Mesenchymal stem cell (in vitro differentiated cells and primary cell): ENCODE results near the gene PRKCQ.
A peak's percentile ranks its signal among the peaks of the same experiment; 100 is the strongest.

Experiments used
- DNase-seq: peaks from one replicate; pipeline ENCODE4 v3.0.0-alpha.2; 2013
- H2AFZ ChIP-seq: one replicate; pipeline ENCODE4 v1.6.1; 2013; ENCODE audit warnings: low read depth, mild to moderate bottlenecking, control low read depth, inconsistent platforms, low read length, moderate library complexity
- H2AK5ac ChIP-seq: 2 replicates; pipeline ENCODE4 v1.6.1; 2013; ENCODE audit warnings: low read length, moderate library complexity, mild to moderate bottlenecking, inconsistent platforms; ENCODE audit not compliant: severe bottlenecking
- H2BK120ac ChIP-seq: one replicate; pipeline ENCODE4 v1.6.1; 2013; ENCODE audit warnings: low read depth, mild to moderate bottlenecking, inconsistent platforms, low read length, moderate library complexity
- H2BK12ac ChIP-seq, 2 experiments: one replicate each; pipeline ENCODE4 v1.6.1; 2013; ENCODE audit warnings: inconsistent platforms in 2 of 2, low read length in 2 of 2, mild to moderate bottlenecking in 2 of 2, moderate library complexity in 2 of 2, control low read depth in 1 of 2
- H2BK15ac ChIP-seq: one replicate; pipeline ENCODE4 v1.6.1; 2013; ENCODE audit warnings: mild to moderate bottlenecking, low read depth, inconsistent platforms; ENCODE audit not compliant: poor library complexity, severe bottlenecking
- H2BK5ac ChIP-seq: 2 replicates; pipeline ENCODE4 v1.6.1; 2013; ENCODE audit warnings: low read depth, mild to moderate bottlenecking, low read length, control low read depth, inconsistent platforms; ENCODE audit not compliant: poor library complexity, severe bottlenecking
- H3K14ac ChIP-seq, 2 experiments: one replicate each; pipeline ENCODE4 v1.6.1; 2013; ENCODE audit warnings: inconsistent platforms in 2 of 2, low read length in 2 of 2, control low read depth in 1 of 2, mild to moderate bottlenecking in 1 of 2, moderate library complexity in 1 of 2
- H3K18ac ChIP-seq, 2 experiments: one replicate each; pipeline ENCODE4 v1.6.1; 2013; ENCODE audit warnings: inconsistent platforms in 2 of 2, low read length in 2 of 2, control low read depth in 1 of 2, low read depth in 1 of 2, mild to moderate bottlenecking in 1 of 2
- H3K23ac ChIP-seq, 2 experiments: one replicate each; pipeline ENCODE4 v1.6.1; 2013; ENCODE audit warnings: inconsistent platforms in 2 of 2, low read length in 2 of 2, mild to moderate bottlenecking in 2 of 2, moderate library complexity in 2 of 2, control low read depth in 1 of 2
- H3K27ac ChIP-seq: 2 replicates; pipeline ENCODE4 v1.5.1; 2013; ENCODE audit warnings: mild to moderate bottlenecking, moderate library complexity, low read length, control low read depth, inconsistent platforms; ENCODE audit not compliant: poor library complexity, severe bottlenecking
- H3K27me3 ChIP-seq, 2 experiments: 2 replicates each; pipeline versions ENCODE4 v1.6.1 to v1.7.0; 2013; ENCODE audit warnings: low read length in 2 of 2, mild to moderate bottlenecking in 2 of 2, moderate library complexity in 2 of 2, control low read depth in 1 of 2, inconsistent platforms in 1 of 2; ENCODE audit not compliant: control insufficient read depth in 1 of 2, insufficient read depth in 1 of 2
- H3K36me3 ChIP-seq, 2 experiments: 2 replicates each; pipeline versions ENCODE4 v1.6.1 to v1.7.0; 2013; ENCODE audit warnings: low read length in 2 of 2, control low read depth in 1 of 2, inconsistent platforms in 1 of 2, low read depth in 1 of 2, mild to moderate bottlenecking in 1 of 2; ENCODE audit not compliant: insufficient read depth in 2 of 2, control insufficient read depth in 1 of 2
- H3K4ac ChIP-seq, 2 experiments: one replicate each; pipeline ENCODE4 v1.6.1; 2013; ENCODE audit warnings: inconsistent platforms in 2 of 2, low read length in 2 of 2, mild to moderate bottlenecking in 2 of 2, moderate library complexity in 2 of 2, control low read depth in 1 of 2, low read depth in 1 of 2
- H3K4me1 ChIP-seq: 2 replicates; pipeline ENCODE4 v1.6.1; 2013; ENCODE audit warnings: low read depth, low read length, control low read depth; ENCODE audit not compliant: control insufficient read depth, insufficient read depth
- H3K4me2 ChIP-seq: 2 replicates; pipeline ENCODE4 v1.6.1; 2013; ENCODE audit warnings: low read length, mild to moderate bottlenecking, inconsistent platforms; ENCODE audit not compliant: poor library complexity, severe bottlenecking
- H3K4me3 ChIP-seq, 2 experiments: 2 replicates each; pipeline versions ENCODE4 v1.5.1 to v1.7.0; 2013; ENCODE audit warnings: low read length in 2 of 2, mild to moderate bottlenecking in 2 of 2, control low read depth in 1 of 2, low read depth in 1 of 2; ENCODE audit not compliant: insufficient read depth in 1 of 2
- H3K79me1 ChIP-seq: replicated peaks from 2 replicates; pipeline ENCODE4 v1.6.1; 2013; ENCODE audit warnings: mild to moderate bottlenecking, control low read depth, low read length, inconsistent platforms; ENCODE audit not compliant: poor library complexity, severe bottlenecking
- H3K9ac ChIP-seq: 2 replicates; pipeline ENCODE4 v1.7.0; 2013; ENCODE audit warnings: mild to moderate bottlenecking, low read length, moderate library complexity
- H3K9me3 ChIP-seq: 2 replicates; pipeline ENCODE4 v1.7.0; 2013; ENCODE audit warnings: mild to moderate bottlenecking, low read length; ENCODE audit not compliant: control insufficient read depth
- H4K8ac ChIP-seq: one replicate; pipeline ENCODE4 v1.6.1; 2013; ENCODE audit warnings: inconsistent platforms, mild to moderate bottlenecking, low read length, moderate library complexity
- H4K91ac ChIP-seq: one replicate; pipeline ENCODE4 v1.6.1; 2013; ENCODE audit warnings: mild to moderate bottlenecking, low read length, inconsistent platforms
- WGBS: methylation state at CpG from one replicate; pipeline ENCODE4 v1.1.7; 2013; ENCODE audit warnings: mixed read lengths; 5-methylcytosine and 5-hydroxymethylcytosine counted together

Gene PRKCQ

DNA sequence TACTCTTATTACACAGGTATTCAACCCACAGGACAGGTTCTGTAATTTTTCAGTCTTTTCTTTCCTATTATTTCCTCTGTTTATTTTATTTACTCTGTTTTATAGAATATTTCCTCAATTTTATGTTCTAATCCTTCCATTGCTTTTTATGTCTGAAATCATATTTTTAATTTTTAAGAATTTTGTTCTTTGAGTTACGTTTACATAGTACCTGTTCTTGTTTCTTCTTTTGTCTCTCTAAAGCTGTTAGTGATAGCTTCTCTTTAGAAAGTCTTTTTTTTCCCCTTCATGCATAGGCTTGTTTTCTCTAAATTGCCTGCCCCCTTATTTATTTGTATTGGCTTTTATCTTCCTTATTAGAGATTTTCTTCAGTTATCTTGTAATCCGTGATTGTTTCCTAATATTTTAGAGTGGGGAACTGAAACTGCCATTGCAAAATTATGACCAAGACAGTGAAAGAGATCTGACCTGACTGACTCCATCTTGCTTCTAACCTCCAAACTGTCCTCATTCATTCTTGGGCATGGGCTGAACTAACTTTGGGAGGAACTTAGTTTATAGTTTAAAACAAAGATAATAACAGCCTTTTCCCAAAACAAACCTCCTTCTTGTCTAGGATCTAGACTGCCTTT lies 189.7 kb downstream of the PRKCQ start:
- Histone ChIP-seq H3K18ac (no peak overlapping the region), H3K4me2 (no peak overlapping the region), H2BK120ac (no peak overlapping the region)

DNA sequence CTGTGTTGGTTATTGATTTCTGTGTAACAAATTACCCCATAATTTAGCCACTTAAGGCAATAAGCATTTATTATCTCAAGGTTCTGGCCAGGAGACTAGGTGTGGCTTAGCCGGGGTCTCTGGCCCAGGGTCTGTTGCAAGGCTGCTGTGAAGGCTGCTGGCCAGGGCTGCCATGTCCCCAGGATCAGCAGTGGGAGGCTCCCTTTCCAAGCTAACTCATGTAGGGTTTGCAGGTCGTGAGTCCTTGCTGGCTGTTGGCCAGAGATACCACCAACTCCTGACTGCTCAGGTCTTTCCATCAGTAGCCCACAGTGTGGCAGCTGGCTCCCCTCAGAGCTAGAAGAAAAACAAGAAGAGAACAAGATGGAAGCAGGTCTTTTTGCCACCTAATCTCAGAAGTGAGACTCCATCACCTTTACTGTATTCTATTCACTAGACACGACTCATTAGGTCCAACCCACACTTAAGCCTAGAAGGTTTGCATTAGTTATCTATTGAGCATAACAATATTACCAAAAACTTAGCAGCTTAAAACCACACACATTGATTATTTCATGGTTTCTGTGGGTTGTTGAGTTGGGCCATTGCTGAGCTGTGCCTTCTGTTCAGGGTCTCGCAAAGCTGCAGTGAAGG lies 191.7 kb downstream of the PRKCQ start:
- H4K8ac ChIP-seq: no peak overlapping the region
- no peak overlapping the region for H3K9ac ChIP-seq
- H3K9me3 ChIP-seq: peaks cover 34% of the 10 kb centered on the region
- H2BK120ac ChIP-seq: no peak overlapping the region
- no peak overlapping the region for H3K14ac ChIP-seq
- H2AK5ac ChIP-seq: no peak overlapping the region
- 65% methylated on average over 4 of the region's 4 CpGs for WGBS
- H2AFZ ChIP-seq: no peak overlapping the region
- no peak overlapping the region for H2BK15ac ChIP-seq
- no peak for DNase-seq
- H4K91ac ChIP-seq: no peak overlapping the region
- no peak overlapping the region for H3K27ac ChIP-seq
- no peak overlapping the region for H3K4me3 ChIP-seq
- H3K79me1 ChIP-seq: no peaks in the 10 kb centered on the region
- no peak overlapping the region for H3K18ac ChIP-seq
- H3K27me3 ChIP-seq: peaks cover 0 to 3% of the 10 kb centered on the region in 2 experiments
- H3K23ac ChIP-seq: no peak overlapping the region
- no peak overlapping the region for H2BK12ac ChIP-seq
- peaks cover 8% of the 10 kb centered on the region for H3K4me1 ChIP-seq
- no peak overlapping the region for H3K4ac ChIP-seq
- no peak overlapping the region for H3K4me2 ChIP-seq
- no peaks in the 10 kb centered on the region for H3K36me3 ChIP-seq
- no peak overlapping the region for H2BK5ac ChIP-seq

More for the DNA sequence above, 189.7 kb downstream of the PRKCQ start:
- H3K36me3 ChIP-seq: no peaks in the 10 kb centered on the region
- H3K4me3 ChIP-seq: no peak overlapping the region
- no peak overlapping the region for H2AK5ac ChIP-seq
- no peak overlapping the region for H4K8ac ChIP-seq
- no CpG with 5 or more reads among the region's 2 CpGs for WGBS
- no peak overlapping the region for H2BK12ac ChIP-seq
- H3K27me3 ChIP-seq: peaks cover 0 to 3% of the 10 kb centered on the region in 2 experiments
- H3K23ac ChIP-seq: no peak overlapping the region
- no peak overlapping the region for H3K9ac ChIP-seq
- H4K91ac ChIP-seq: no peak overlapping the region
- no peak for DNase-seq
- H3K27ac ChIP-seq: no peak overlapping the region
- H3K4me1 ChIP-seq: peaks cover 3% of the 10 kb centered on the region
- no peak overlapping the region for H3K4ac ChIP-seq
- H3K14ac ChIP-seq: no peak overlapping the region
- no peak overlapping the region for H2BK5ac ChIP-seq
- H3K9me3 ChIP-seq: peaks cover 34% of the 10 kb centered on the region
- no peaks in the 10 kb centered on the region for H3K79me1 ChIP-seq
- no peak overlapping the region for H2AFZ ChIP-seq
- no peak overlapping the region for H2BK15ac ChIP-seq

DNA sequence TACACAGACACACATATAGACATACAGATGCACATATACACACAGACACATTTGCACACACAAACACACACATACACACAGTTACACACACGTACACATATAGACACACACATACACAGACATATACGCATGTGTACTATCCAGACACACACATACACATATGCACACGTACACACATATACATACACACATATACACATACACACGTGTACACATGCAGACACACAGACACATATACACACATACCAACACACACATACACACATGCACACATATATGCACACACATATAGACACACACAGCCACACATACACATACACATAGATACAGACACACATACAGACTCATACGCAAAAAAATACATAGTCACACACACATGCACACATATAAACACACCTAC lies 193.1 kb downstream of the PRKCQ start:
- no peak for DNase-seq
- H3K27me3 ChIP-seq: peaks cover 0 to 3% of the 10 kb centered on the region in 2 experiments
- no peak overlapping the region for H3K23ac ChIP-seq
- peaks cover 10% of the 10 kb centered on the region for H3K4me1 ChIP-seq
- H3K9me3 ChIP-seq: peaks cover 34% of the 10 kb centered on the region
- H4K91ac ChIP-seq: no peak overlapping the region
- no peaks in the 10 kb centered on the region for H3K36me3 ChIP-seq
- no peak overlapping the region for H3K4me2 ChIP-seq
- no peak overlapping the region for H2AK5ac ChIP-seq
- H3K18ac ChIP-seq: no peak overlapping the region
- no peak overlapping the region for H3K4ac ChIP-seq
- H3K9ac ChIP-seq: no peak overlapping the region
- no peak overlapping the region for H3K4me3 ChIP-seq
- WGBS: 92% methylated on average over 5 of the region's 5 CpGs
- no peaks in the 10 kb centered on the region for H3K79me1 ChIP-seq
- no peak overlapping the region for H2BK120ac ChIP-seq
- no peak overlapping the region for H4K8ac ChIP-seq
- H2BK12ac ChIP-seq: no peak overlapping the region
- no peak overlapping the region for H2AFZ ChIP-seq
- H2BK5ac ChIP-seq: no peak overlapping the region
- H3K14ac ChIP-seq: peak overlapping the region in 1 of 2 experiments; percentile 80
- no peak overlapping the region for H3K27ac ChIP-seq
- no peak overlapping the region for H2BK15ac ChIP-seq

DNA sequence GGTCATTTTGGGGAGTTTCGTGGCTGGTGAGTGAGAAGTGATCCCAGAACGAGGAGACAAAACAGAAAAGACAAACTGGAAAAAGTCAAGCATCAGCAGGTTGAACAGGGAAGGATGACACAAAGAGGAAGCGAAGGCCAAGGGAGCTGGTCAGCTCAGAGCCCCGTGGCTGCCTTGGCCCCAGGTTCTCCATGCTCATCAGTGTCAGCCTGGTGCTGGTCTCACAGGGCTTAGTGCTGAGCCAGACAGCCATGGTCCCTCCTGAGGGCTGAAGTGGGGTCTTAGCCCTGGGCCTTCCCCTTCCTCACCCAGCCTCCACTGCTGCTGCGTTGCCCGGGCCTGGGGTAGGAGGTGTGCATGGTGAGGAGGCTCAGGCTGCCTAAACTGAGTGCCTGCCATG lies 193.7 kb downstream of the PRKCQ start:
- Histone ChIP-seq H2BK5ac (no peak overlapping the region), H2BK12ac (no peak overlapping the region), H4K91ac (peak overlapping the region; percentile 35), H3K27me3 (peaks cover 0 to under 1% of the 10 kb centered on the region in 2 experiments), H3K36me3 (no peaks in the 10 kb centered on the region), H3K9me3 (peaks cover 30% of the 10 kb centered on the region), H3K27ac (no peak overlapping the region), H3K4ac (no peak overlapping the region), H3K23ac (no peak overlapping the region), H3K4me2 (no peak overlapping the region), H3K4me1 (peaks cover 10% of the 10 kb centered on the region), H2BK15ac (no peak overlapping the region), H4K8ac (no peak overlapping the region), H3K9ac (no peak overlapping the region), H2AFZ (no peak overlapping the region), H3K79me1 (no peaks in the 10 kb centered on the region), H3K18ac (no peak overlapping the region), H2BK120ac (no peak overlapping the region), H3K14ac (no peak overlapping the region), H2AK5ac (no peak overlapping the region), H3K4me3 (no peak overlapping the region)
- 81% methylated on average over 6 of the region's 6 CpGs for WGBS
- no peak for DNase-seq
